Right ventricle myocardium superior (tissue), 1 donor: ENCODE results near the gene ZG16. TPM values are rescaled to one million over a fixed set of nuclear protein-coding genes. Genes with fewer than 3 reads are reported as not detected.

Experiments used
- total RNA-seq: library from RNA; stranded (reverse); fragmentation: NEBNext Ultra II Directional; extraction: Animal tissue kit (Norgen Biotek cat#: 25700); gene quantifications from one replicate; pipeline ENCODE4 v1.2.1, GENCODE V29; 2021
- donor health status: DM: no; HTN: yes; CAD: no; lungs with severe emphysema.

ZG16 gene
- total RNA-seq, 1 donor from 2014 or later: not detected

Other genes starting within 250 kb of the ZG16 start
- 0.91 TPM for gene SPN, start 115.0 kb upstream of the ZG16 start, total RNA-seq
- 31.8 TPM for gene QPRT, start 99.1 kb upstream of the ZG16 start, total RNA-seq
- gene C16orf54, start 32.3 kb upstream of the ZG16 start, total RNA-seq: 0.65 TPM
- gene KIF22, start 12.5 kb downstream of the ZG16 start, total RNA-seq: 59.8 TPM
- 74.0 TPM for gene MAZ, start 28.3 kb downstream of the ZG16 start, total RNA-seq
- 3.3 TPM for gene PRRT2, start 33.9 kb downstream of the ZG16 start, total RNA-seq
- 14.7 TPM for gene PAGR1, start 37.9 kb downstream of the ZG16 start, total RNA-seq
- gene MVP, start 42.2 kb downstream of the ZG16 start, total RNA-seq: 45.5 TPM
- gene CDIPT, start 85.0 kb downstream of the ZG16 start, total RNA-seq: 63.0 TPM
- gene SEZ6L2, start 121.3 kb downstream of the ZG16 start, total RNA-seq: 0.70 TPM
- gene ASPHD1, start 122.2 kb downstream of the ZG16 start, total RNA-seq: not detected
- gene KCTD13, start 148.0 kb downstream of the ZG16 start, total RNA-seq: 6.6 TPM
- 70.6 TPM for gene TMEM219, start 183.8 kb downstream of the ZG16 start, total RNA-seq
- 29.7 TPM for gene TAOK2, start 195.6 kb downstream of the ZG16 start, total RNA-seq
- gene HIRIP3, start 217.4 kb downstream of the ZG16 start, total RNA-seq: 19.5 TPM
- 28.0 TPM for gene INO80E, start 218.0 kb downstream of the ZG16 start, total RNA-seq
- 0.13 TPM for gene DOC2A, start 232.8 kb downstream of the ZG16 start, total RNA-seq
- not detected for gene C16orf92, start 244.9 kb downstream of the ZG16 start, total RNA-seq